Camera-type eye (tissue), 1 donor: ENCODE results near the gene SHKBP1. TPM values are rescaled to one million over a fixed set of nuclear protein-coding genes. Genes with fewer than 3 reads are reported as not detected.

Source experiments
- total RNA-seq: library from RNA; depleted of rRNA; stranded (reverse); fragments of >200 nt; gene quantifications from one replicate; pipeline ENCODE4 v1.2.3, GENCODE V29; 2014

Gene SHKBP1, protein sequence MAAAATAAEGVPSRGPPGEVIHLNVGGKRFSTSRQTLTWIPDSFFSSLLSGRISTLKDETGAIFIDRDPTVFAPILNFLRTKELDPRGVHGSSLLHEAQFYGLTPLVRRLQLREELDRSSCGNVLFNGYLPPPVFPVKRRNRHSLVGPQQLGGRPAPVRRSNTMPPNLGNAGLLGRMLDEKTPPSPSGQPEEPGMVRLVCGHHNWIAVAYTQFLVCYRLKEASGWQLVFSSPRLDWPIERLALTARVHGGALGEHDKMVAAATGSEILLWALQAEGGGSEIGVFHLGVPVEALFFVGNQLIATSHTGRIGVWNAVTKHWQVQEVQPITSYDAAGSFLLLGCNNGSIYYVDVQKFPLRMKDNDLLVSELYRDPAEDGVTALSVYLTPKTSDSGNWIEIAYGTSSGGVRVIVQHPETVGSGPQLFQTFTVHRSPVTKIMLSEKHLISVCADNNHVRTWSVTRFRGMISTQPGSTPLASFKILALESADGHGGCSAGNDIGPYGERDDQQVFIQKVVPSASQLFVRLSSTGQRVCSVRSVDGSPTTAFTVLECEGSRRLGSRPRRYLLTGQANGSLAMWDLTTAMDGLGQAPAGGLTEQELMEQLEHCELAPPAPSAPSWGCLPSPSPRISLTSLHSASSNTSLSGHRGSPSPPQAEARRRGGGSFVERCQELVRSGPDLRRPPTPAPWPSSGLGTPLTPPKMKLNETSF
- 11.7 TPM for total RNA-seq

GRCh38 chr19:40576585-40577451, at the start of gene SHKBP1:
SHKBP1 (plus strand) TSS chr19:40576873; CDS start chr19:40576900, 27 bp downstream.

GRCh38 chr19:40601134-40601974, 24.7 kb downstream of the SHKBP1 start, which contains the start of gene LTBP4:
LTBP4 (plus strand) TSS chr19:40601369; CDS start chr19:40601388, 19 bp downstream.

Other genes starting within 250 kb of the SHKBP1 start
- 16.4 TPM for gene C19orf47, start 228.5 kb upstream of the SHKBP1 start, total RNA-seq
- gene PLD3, start 228.2 kb upstream of the SHKBP1 start, total RNA-seq = 371 TPM
- gene HIPK4, start 186.7 kb upstream of the SHKBP1 start, total RNA-seq = not detected
- gene PRX, start 163.5 kb upstream of the SHKBP1 start, total RNA-seq = 13.4 TPM
- gene SERTAD1, start 150.9 kb upstream of the SHKBP1 start, total RNA-seq = 4.1 TPM
- gene SERTAD3, start 132.5 kb upstream of the SHKBP1 start, total RNA-seq = 15.1 TPM
- 43.0 TPM for gene BLVRB, start 111.1 kb upstream of the SHKBP1 start, total RNA-seq
- gene SPTBN4, start 109.9 kb upstream of the SHKBP1 start, total RNA-seq = 14.8 TPM
- 220 TPM for gene LTBP4, start 24.5 kb downstream of the SHKBP1 start, total RNA-seq
- gene NUMBL, start 113.8 kb downstream of the SHKBP1 start, total RNA-seq = 85.6 TPM
- 37.9 TPM for gene COQ8B, start 140.0 kb downstream of the SHKBP1 start, total RNA-seq
- 19.2 TPM for gene ITPKC, start 140.2 kb downstream of the SHKBP1 start, total RNA-seq
- 2.6 TPM for gene ACTMAP, start 173.6 kb downstream of the SHKBP1 start, total RNA-seq
- gene SNRPA, start 174.3 kb downstream of the SHKBP1 start, total RNA-seq = 25.6 TPM
- gene MIA, start 198.6 kb downstream of the SHKBP1 start, total RNA-seq = 3.4 TPM
- 14.8 TPM for gene RAB4B, start 201.4 kb downstream of the SHKBP1 start, total RNA-seq
- 53.7 TPM for gene EGLN2, start 222.3 kb downstream of the SHKBP1 start, total RNA-seq